ENCODE measurements around the gene TPK1.

DNA sequence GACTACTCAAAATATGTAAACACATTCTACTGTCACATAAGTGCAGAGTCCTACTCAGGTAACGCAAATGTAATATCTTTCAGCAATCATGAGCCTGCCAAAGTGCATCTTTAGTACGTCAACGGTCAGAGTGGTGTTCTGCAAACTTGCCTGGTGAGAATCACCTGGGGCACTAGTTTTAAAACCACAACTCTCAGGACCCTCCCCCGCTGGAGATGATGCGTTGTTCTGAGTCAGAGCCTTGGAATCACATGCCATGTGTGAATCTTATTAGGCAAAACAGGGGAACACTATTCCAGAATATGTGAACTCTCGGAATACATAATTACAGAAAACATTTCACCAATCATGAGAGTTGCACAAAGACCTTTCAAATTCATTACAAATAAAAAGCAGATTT is 115.7 kb downstream of the TPK1 start:
- TF ChIP-seq, protein P1, sequence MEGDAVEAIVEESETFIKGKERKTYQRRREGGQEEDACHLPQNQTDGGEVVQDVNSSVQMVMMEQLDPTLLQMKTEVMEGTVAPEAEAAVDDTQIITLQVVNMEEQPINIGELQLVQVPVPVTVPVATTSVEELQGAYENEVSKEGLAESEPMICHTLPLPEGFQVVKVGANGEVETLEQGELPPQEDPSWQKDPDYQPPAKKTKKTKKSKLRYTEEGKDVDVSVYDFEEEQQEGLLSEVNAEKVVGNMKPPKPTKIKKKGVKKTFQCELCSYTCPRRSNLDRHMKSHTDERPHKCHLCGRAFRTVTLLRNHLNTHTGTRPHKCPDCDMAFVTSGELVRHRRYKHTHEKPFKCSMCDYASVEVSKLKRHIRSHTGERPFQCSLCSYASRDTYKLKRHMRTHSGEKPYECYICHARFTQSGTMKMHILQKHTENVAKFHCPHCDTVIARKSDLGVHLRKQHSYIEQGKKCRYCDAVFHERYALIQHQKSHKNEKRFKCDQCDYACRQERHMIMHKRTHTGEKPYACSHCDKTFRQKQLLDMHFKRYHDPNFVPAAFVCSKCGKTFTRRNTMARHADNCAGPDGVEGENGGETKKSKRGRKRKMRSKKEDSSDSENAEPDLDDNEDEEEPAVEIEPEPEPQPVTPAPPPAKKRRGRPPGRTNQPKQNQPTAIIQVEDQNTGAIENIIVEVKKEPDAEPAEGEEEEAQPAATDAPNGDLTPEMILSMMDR (IDR thresholded peaks at IDR 0.05): no peak
- no peak for TF ChIP-seq POLR2A (IDR thresholded peaks at IDR 0.05)

All from uterus (tissue), 2 donors.